HL-60 (cell line): ENCODE results near the gene COBL.

Experiments
- DNase-seq, 2 experiments: peaks; one replicate each; pipeline ENCODE4 v3.0.0-alpha.2; 2010 to 2020; ENCODE audit warnings: low read depth in 1 of 2, low spot score in 1 of 2
- H3K27ac ChIP-seq: fragments of 250-450 bp; sonication (Bioruptor Pico); replicated peaks from 2 replicates; pipeline ENCODE4 v1.5.1; 2020; ENCODE audit warnings: mild to moderate bottlenecking, moderate library complexity
- H3K27me3 ChIP-seq: fragments of 250-450 bp; sonication (Bioruptor Pico); 2 replicates; pipeline ENCODE4 v1.5.1; 2021; ENCODE audit warnings: mild to moderate bottlenecking, moderate library complexity; ENCODE audit not compliant: insufficient read depth, poor library complexity, severe bottlenecking
- H3K4me3 ChIP-seq: replicated peaks from 2 replicates; pipeline ENCODE4 v1.5.1; 2011; ENCODE audit warnings: mild to moderate bottlenecking, control low read depth, low read length; ENCODE audit not compliant: insufficient read depth
- GABPA ChIP-seq: IDR thresholded peaks from 2 replicates; pipeline ENCODE4 v1.6.1; 2012; ENCODE audit warnings: low read depth
- POLR2AphosphoS5 ChIP-seq: IDR thresholded peaks from 2 replicates; pipeline ENCODE4 v1.6.1; 2012; ENCODE audit warnings: low read depth
- REST ChIP-seq: IDR thresholded peaks from 2 replicates; pipeline ENCODE4 v1.6.1; 2012; ENCODE audit warnings: low read depth; ENCODE audit not compliant: insufficient replicate concordance
- SPI1 ChIP-seq: IDR thresholded peaks from 2 replicates; pipeline ENCODE4 v1.6.1; 2012; ENCODE audit warnings: low read depth, mild to moderate bottlenecking, borderline replicate concordance
- TF ChIP-seq, protein P1 (sequence below): IDR thresholded peaks from one replicate; pipeline ENCODE4 v1.5.1; 2011; ENCODE audit warnings: low read length, control low read depth, inconsistent platforms; ENCODE audit not compliant: insufficient read depth

Gene COBL

DNA sequence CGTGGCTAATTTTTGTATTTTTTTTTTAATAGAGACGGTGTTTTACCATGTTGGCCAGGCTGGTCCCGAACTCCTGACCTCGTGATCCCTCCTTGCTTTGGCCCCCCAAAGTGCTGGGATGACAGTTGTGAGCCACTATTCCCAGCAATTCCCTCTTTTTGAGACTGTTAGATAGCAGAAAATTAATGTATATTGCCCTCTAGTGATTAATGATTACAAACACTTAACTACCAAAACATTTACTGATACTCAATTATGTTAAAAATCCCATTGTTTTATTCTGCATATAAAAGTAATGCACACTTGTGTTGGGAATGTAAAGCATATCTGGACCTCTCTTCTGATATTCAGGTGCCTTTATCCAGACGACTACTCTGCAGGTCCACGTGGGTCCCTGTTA lies 41.2 kb upstream of the COBL start:
- Histone ChIP-seq H3K27me3 (no peaks in the 10 kb centered on the region), H3K4me3 (no peak overlapping the region), H3K27ac (no peak overlapping the region)
- no peak for TF ChIP-seq REST
- TF ChIP-seq POLR2AphosphoS5, result no peak
- no peak for DNase-seq

GRCh38 chr7:51356849-51357516 lies 40.4 kb upstream of the COBL start:
- TF ChIP-seq SPI1 (no peak), GABPA (no peak), POLR2AphosphoS5 (no peak), REST (no peak)
- TF ChIP-seq, protein P1, sequence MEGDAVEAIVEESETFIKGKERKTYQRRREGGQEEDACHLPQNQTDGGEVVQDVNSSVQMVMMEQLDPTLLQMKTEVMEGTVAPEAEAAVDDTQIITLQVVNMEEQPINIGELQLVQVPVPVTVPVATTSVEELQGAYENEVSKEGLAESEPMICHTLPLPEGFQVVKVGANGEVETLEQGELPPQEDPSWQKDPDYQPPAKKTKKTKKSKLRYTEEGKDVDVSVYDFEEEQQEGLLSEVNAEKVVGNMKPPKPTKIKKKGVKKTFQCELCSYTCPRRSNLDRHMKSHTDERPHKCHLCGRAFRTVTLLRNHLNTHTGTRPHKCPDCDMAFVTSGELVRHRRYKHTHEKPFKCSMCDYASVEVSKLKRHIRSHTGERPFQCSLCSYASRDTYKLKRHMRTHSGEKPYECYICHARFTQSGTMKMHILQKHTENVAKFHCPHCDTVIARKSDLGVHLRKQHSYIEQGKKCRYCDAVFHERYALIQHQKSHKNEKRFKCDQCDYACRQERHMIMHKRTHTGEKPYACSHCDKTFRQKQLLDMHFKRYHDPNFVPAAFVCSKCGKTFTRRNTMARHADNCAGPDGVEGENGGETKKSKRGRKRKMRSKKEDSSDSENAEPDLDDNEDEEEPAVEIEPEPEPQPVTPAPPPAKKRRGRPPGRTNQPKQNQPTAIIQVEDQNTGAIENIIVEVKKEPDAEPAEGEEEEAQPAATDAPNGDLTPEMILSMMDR, result no peak
- no peak overlapping the region for H3K4me3 ChIP-seq
- no peak overlapping the region for H3K27ac ChIP-seq
- H3K27me3 ChIP-seq, result no peaks in the 10 kb centered on the region
- DNase-seq, result no peak

DNA sequence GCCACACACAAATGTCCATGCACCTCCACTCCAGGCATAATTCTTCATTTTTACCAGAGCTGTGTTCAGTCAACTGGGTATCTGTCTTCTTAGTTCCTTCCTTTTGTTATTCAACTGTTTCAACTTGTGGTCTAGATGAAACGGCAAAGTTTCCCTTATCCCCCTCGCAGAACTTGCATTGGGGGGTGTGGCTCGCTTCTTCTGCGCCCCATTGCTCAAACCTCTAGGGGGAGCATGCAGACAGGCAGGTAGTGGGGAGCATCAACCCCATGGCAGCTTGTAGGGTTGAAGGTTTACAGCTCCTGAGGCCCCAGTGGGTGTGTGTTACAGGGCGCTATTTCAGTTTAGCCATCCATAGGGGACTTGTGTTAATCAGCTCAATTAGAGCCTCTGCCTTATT lies 38.3 kb upstream of the COBL start:
- no peak overlapping the region for H3K27ac ChIP-seq
- H3K27me3 ChIP-seq, result no peaks in the 10 kb centered on the region
- no peak for DNase-seq
- TF ChIP-seq, protein P1, result no peak
- TF ChIP-seq SPI1 (no peak), POLR2AphosphoS5 (no peak), REST (no peak), GABPA (no peak)
- H3K4me3 ChIP-seq, result no peak overlapping the region

- no peak for DNase-seq
These were observed 37.8 kb upstream of the COBL start for GRCh38 chr7:51354434-51354833.

More at GRCh38 chr7:51354434-51354833, 37.8 kb upstream of the COBL start:
- TF ChIP-seq REST, result no peak
- TF ChIP-seq GABPA, result no peak
- TF ChIP-seq, protein P1, result no peak
- no peak for TF ChIP-seq SPI1
- no peak for TF ChIP-seq POLR2AphosphoS5
- no peak overlapping the region for H3K4me3 ChIP-seq
- no peak overlapping the region for H3K27ac ChIP-seq
- H3K27me3 ChIP-seq, result no peaks in the 10 kb centered on the region
